ENCODE results near the gene COLEC11. TPM values are rescaled to one million over a fixed set of nuclear protein-coding genes. Genes with fewer than 3 reads are reported as not detected.
A peak's percentile ranks its signal among the peaks of the same experiment; 100 is the strongest.

Gene COLEC11
- total and polyA plus RNA-seq, 12 donors: 16.8 to 155 (median 69.3) TPM

DNA sequence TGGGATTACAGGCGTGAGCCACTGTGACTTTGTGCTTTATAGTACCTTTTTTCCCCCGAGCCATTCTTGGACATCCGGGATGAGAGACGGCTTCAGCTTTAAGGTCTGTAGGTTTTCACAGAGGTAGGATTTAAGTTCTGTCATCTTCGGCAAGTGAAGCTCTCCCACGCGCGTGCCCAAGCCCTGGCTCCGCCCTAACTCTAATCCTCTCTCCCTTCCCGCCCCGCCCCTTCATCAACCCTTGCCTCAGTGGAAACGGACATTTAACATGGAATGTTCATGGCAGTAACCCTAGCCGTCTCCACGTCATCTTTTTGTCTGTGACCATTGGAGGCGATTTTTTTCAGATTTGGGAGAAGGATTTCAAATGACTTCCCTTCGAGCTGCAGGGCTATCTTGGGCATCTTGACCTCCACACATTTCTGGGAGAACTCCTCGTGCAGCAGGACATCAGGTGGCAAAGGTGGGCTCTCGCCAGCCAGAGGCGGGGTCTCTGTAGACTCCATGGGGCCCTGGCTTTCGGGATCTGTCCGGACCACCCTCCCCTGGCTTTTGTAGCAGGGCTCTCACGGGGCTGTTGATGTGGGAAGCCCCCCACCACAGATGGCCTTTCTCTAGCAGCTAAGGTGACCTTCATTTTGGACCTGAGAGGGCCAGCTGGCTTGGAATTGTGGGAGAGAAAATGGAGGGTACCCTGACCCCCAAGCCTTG, 6.8 kb downstream of the COLEC11 start:
- Histone ChIP-seq H3K36me3 (replicated peaks in 1 of 2) (no peaks in the 10 kb centered on the region), H3K27me3 (no peaks in the 10 kb centered on the region), H3K4me1 (replicated peaks in 1 of 2) (peaks cover 0 to 7% of the 10 kb centered on the region in 2 donors), H3K4me3 (no peak overlapping the region), H3K27ac (no peak overlapping the region), H3K9me3 (replicated peaks in 1 of 3) (no peaks in the 10 kb centered on the region)
- intact Hi-C loops (cut with DNase I): no loop called here
- TF ChIP-seq CTCF (IDR thresholded peaks at IDR 0.05): no peak
- no peak for TF ChIP-seq POLR2A (IDR thresholded peaks at IDR 0.05)
- WGBS, 4 donors: 74 to 81% (median 81%) methylated on average over 22 of the region's 22 CpGs
- peak in 2 of 7 donors; percentile 17 to 46 for DNase-seq

- TF ChIP-seq POLR2A (IDR thresholded peaks at IDR 0.05) (no peak), CTCF (IDR thresholded peaks at IDR 0.05) (no peak)
- H3K36me3 ChIP-seq (replicated peaks in 1 of 2): no peaks in the 10 kb centered on the region
- H3K27me3 ChIP-seq: no peaks in the 10 kb centered on the region
- peak in 2 of 7 donors; percentile 17 to 51 for DNase-seq
- no peaks in the 10 kb centered on the region for H3K9me3 ChIP-seq (replicated peaks in 1 of 3)
- intact Hi-C loops (cut with DNase I): no loop called here
- H3K4me1 ChIP-seq (replicated peaks in 1 of 2): peaks cover 0 to 7% of the 10 kb centered on the region in 2 donors
- peak overlapping the region in 1 of 5 donors; percentile 22 for H3K27ac ChIP-seq
- WGBS, 4 donors: 77 to 91% (median 84%) methylated on average over 25 of the region's 25 CpGs
- H3K4me3 ChIP-seq: no peak overlapping the region
Observed at GRCh38 chr2:3602553-3603339, 7.8 kb downstream of the COLEC11 start.

DNA sequence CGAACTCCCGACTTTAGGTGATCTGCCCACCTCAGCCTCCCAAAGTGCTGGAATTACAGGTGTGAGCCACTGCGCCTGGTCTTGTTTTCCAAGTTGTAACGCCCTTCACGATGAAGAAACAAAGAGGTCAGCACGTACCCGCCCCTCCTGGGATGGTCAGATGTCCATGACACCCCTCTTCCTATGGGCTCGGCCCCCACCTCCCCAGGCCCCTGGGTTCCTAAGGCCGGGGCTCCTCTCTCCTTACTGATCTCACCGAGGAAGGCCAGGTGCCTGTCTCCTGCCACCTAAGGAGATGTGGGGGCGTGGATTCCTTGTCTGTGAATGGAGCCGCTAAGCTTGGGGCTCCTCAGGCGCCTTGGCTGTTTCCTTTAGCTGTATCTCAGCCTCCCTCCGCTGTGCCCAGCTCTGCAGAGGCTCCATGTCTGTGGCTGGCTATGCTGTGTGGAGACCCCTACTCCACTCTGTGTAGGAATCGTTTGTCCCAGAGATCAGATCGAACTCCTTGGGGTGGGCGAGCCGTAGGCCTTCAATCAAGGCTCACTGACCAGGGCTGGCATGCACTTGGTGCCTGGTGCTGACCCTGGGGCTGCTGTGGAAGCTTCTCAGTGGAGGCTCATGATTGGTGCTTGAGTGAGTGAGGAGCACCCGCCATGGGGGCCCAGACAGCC, 8.8 kb downstream of the COLEC11 start:
- Histone ChIP-seq H3K27ac (peak overlapping the region in 1 of 5 donors; percentile 49), H3K27me3 (no peaks in the 10 kb centered on the region), H3K4me3 (no peak overlapping the region), H3K36me3 (replicated peaks in 1 of 2) (no peaks in the 10 kb centered on the region), H3K9me3 (replicated peaks in 1 of 3) (no peaks in the 10 kb centered on the region), H3K4me1 (replicated peaks in 1 of 2) (peaks cover 0 to 7% of the 10 kb centered on the region in 2 donors)
- intact Hi-C loops (cut with DNase I): no loop called here
- WGBS, 4 donors: 85 to 92% (median 87%) methylated on average over 14 to 19 of the region's 19 CpGs
- TF ChIP-seq POLR2A (IDR thresholded peaks at IDR 0.05) (no peak), CTCF (IDR thresholded peaks at IDR 0.05) (no peak)
- peak in 2 of 7 donors; percentile 8 to 44 for DNase-seq

Data from adrenal gland (tissue), 12 donors.